T-helper 1 cell (primary cell): ENCODE data around the gene COX7A2L.
"Not testable (repeated sequence)": the region's sequence is repeated elsewhere in the genome, so short reads cannot be mapped to it uniquely, and the experiment has no call there.

Experiments used
- DNase-seq, 5 donors: peaks; one replicate each; pipeline ENCODE4 v3.0.0-alpha.2; 2012 to 2020

COX7A2L gene

DNA sequence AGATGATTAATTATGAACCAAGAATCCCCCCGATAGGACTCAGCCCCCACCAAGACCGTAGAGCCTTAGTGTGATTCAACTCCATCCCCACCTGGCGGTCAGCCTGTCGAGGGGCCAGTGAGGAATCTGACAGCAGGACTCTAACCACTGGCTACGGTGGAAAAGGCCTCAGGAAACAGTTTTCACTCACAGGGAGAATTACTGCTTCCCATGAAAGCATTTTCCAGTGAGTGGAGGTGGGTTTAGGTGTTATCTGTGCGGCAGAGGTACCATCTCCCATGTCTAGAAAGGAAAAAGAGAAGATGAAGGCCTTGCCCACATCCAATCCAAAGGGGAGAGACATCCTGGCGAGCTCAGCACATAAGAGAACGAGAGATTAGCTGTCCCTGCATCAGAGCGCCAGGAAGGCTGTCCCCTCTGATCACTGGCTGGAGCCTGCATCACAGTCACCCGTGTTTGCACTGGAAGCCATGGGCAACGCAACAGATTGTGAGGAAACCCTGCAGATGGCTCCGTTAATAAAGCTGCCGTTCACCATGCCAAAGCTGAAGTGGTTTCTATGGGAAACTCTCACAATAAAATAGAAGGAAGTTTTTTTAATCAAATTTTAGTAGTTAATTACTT, 22.3 kb downstream of the COX7A2L start:
- DNase-seq = no peak

DNA sequence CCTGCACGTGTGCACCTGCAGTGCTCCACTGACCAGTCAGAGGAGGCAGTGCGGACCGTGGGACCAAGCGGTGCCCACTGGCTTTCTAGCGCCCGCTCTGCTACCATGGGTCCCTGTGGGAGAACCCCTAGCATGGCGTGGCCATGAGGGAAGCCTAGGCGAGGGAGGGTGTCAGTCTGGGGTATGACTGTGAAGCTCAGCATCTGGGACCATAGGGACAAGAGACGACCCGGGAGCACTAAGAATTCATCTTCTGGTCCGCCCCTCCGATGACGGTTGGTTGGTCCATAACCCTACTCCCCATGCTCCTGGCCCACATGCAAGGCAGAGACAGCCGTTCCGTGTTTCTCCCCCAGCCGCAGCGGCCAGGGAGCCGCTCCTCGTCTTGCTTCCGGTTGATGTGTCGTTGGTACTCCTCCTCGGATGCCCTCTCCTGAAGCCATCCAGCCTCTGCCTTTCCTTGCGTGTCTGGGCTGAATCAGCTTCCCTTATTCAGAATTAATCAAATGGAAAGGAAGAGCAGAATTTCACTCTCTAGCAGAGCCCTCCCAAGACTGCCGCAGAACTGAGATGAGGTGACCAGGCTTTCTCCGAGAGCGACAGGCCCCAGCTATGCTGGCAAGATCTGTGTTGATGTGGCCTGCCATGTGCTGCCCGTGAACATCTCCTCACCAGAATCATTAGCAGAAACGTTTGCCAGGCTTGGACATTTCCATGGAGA, 23.0 kb downstream of the COX7A2L start:
- no peak for DNase-seq

DNA sequence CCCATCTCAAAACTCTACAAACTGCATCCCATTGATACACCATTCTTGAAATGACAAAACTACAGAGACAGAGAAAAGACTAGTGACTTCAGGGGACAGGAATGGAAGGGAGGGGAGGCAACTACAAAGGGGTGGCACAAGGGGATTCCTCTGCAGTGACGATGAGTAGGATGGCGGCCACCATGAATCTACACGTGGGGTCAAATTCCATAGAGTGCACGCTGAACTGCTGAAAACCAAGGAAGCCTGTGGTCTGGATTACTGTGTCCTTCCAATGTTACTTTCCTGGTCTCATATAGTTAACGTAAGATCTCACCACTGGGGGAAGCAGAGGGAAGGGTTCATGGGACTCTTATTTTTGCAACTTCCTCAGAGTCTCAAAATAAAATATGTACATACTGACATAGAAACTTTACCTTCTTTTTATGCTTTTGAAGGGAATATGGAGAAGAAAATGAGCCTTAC, 23.6 kb downstream of the COX7A2L start:
- no peak for DNase-seq

DNA sequence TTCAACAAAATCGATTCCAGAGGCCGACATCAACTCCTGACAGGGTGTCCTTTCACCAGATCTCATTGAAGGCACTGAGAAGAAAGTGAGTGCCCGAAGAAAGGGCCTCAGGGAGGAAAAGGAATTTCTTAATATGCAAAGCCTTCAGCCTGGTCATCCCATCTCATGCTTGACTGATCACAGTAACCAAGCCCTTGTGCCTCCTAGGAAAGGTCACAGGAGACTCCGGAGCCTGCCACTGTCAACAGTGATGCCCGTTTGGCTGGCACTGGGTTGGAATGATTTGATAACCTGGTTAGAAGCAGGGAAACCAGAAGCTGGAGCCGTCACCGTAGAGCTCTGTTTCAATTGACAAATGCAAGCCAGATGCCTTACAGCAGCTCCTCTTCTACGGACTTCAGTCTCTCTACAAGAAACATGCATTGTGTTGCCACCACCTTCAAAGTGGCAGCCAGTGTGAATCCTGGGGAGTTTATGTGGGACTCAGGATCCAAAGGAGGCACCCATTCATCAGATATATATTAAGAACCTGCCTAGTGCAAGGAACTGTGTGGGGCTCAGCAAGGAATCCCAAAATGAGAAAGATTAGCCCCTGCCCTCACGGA, 24.6 kb downstream of the COX7A2L start:
- DNase-seq = no peak

DNA sequence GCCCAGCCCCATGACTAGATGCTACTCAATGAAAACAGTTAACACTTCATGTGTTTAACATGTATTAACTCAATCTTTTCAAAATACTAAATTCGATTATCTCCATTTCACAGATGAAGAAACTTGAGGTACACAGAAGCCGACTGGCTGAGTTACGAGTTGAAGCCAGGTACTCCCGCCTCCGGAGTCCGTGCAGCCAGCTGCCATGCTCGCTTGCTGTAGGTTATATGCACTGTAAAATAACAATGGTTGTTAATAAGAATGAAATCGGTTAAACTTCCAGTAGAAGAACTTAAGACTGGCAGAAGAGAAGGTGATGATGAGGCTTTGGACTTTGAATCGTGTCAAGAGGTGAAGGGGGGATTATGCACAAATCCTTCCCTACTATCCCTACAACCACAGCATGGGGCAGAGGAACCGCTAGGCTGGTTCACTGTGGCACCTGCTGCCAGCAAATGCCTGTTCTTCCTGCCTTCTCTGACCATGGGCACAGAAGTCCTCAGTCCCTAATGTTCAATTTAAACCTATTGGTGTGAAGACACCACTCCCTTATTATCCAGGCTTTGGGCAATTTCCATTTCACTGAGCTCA, 25.4 kb downstream of the COX7A2L start:
- no peak for DNase-seq

DNA sequence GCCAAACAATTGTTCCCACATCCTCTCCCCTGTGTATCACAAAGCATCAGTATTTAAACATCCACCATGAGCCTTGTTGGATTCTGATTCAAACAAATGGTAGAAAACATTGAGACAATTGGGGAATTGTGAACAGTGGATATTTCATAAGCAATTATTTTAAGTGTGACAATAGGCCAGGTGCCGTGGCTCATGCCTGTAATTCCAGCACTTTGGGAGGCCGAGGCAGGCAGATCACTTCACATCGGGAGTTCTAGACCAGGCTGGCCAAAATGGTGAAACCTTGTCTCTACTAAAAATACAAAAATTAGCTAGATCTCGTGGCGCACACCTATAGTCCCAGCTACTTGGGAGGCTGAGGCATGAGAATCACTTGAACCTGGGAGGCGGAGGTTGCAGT, 26.2 kb downstream of the COX7A2L start:
- DNase-seq = not testable (repeated sequence)

DNA sequence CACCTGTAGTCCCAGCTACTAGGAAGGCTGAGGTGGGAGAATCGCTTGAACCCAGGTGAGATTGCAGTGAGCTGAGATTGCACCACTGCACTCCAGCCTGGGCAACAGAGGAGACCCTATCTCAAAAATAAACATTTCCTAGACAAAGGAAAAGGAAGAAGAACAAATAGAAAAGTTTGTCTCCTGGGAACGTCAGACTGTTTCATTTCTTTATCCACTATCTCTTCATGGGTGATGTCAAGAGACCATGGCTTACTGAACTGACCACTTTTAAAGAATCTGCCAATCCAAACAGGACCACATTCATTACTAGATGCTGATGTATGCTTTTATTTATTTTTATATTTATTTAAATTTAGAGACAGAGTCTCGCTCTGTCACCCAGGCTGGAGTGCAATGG, 26.8 kb downstream of the COX7A2L start:
- no peak for DNase-seq

DNA sequence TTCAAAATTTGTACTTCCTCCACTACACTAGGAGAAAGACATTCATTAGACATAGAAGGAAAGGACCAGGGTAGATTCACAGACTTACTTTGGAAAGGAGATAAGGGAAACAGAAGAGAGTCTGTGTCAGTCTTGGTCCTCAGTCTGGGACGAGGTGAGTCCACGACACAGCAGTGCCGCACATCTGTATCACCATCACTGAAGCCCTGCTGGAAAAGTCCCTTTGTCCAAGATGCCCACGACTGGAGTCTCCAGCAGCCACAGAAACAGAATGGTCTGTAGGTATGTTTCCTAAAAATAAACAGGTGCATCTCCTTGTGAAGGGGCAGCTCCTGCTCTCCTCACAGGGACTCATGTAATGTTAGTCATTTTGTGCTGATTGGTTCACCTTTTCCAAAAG, 27.4 kb downstream of the COX7A2L start:
- DNase-seq = no peak

DNA sequence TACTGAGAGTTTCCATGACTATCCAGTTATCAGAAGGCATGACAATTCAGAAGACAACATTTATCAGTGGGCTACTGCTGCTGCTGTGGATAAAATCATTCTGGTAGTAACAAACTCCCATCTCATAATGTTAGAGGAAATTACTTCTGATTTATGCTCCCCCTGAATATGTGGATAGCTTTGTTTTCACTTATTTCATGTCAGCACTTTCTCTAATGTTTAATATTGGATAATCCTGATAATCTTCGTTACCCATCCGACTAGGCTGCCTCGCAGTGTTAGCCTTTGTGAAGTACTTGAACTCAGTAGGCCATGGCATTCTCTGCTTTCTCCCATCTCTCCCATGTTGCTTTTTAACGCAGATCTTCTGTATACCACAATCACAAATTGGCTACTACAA, 28.4 kb downstream of the COX7A2L start:
- no peak for DNase-seq

DNA sequence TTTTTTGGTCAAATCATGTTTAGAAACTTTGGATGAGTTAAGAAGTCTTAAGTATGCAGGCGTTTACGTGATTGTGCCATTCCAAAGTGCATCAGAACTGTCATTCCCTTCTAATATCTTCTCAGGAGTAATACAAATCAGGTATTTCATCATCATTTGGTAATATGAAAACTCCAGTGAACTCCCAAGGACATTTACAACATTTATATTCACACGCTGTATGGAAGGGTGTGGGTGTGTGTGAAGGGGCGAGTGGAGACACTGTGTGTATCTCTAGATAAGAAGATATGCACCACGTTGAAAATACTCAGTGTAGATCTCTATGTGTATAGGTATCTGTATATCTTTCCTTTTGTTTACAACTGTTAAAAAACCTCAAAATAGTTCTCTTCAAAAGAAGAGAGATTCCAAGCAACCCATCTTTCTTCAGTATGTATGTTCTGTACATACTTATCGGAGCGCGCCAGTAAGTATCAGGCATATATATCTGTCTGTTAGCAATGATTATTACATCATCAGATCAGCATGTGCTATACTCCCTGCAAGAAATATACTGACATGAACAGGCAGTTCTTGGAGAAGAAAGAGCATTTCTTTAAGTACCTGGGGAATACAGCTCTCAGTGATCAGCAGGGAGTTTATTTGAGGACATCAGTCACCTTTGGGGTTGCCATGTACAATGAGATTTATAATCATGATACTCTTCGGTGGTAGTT, 29.3 kb downstream of the COX7A2L start:
- DNase-seq = no peak

DNA sequence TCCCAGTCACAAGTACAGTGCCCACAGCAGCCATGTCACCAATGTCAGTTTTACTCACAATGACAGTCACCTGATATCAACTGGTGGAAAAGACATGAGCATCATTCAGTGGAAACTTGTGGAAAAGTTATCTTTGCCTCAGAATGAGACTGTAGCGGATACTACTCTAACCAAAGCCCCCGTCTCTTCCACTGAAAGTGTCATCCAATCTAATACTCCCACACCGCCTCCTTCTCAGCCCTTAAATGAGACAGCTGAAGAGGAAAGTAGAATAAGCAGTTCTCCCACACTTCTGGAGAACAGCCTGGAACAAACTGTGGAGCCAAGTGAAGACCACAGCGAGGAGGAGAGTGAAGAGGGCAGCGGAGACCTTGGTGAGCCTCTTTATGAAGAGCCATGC, 31.3 kb downstream of the COX7A2L start:
- DNase-seq = no peak

DNA sequence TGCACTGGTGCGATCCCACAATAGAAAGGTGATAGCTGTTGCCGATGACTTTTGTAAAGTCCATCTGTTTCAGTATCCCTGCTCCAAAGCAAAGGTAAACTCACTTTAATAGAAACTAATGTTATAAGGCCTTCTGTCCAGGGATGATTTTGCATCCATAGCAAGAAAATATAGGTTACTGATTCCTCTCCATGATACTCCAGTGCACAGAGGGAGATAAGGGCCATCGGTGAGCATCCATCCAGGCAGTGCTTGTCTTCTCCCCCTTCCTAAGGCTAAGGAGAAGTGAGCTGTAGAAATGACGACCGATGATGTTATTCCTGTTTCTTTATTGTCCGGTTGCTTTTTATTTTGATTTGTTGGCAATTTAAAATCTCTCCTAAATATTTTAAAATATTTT, 32.1 kb downstream of the COX7A2L start:
- DNase-seq = no peak

DNA sequence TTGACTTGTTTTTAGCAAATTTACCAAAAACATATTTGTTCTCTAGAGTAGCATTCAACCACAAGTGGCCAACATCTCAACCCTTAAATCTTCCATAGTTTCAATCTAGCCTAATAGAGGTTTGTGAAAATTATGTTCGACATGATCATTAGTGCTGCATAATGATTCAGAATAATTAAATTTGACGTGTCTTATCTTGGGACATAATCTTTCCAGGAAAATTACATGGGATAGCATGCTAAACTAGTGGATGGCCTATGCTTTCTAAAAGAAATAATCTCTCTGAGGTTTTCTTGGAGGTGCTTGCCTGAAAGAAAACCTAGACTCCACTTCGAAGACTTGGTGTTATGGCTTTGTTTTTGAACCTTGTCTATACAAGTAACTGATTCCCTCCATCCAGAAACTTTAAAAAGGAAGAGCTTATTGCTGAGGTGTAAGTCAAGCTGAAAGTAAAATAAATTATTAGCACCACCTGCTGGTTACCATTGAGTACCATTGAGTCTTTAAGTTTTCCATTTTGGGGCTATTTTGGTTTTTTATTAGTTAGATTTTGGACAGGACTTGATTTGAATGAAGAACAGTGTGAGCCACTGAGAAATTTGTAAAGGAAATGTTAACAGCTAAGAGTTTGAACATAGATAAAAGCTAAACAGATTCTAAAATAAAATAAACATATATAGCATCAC, 32.7 kb downstream of the COX7A2L start:
- peak in 1 of 5 donors; percentile 30 for DNase-seq

DNA sequence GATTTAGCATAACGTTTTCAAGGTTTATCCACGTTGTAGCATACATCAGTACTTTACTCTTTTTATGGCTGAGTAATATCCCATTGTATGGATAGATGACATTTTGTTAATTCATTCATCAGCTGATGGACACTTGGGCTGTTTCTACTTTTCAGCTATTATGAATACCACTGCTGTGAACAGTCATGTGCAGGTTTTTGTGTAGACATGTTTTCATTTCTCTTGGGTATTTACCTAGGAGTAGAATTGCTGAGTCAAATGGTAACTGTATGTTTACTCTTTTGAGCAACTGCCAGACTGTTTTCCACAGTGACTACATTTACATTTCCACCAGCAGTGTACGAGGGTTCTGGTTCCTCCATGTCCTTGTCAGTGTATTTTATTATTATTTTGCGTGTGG, 33.9 kb downstream of the COX7A2L start:
- DNase-seq = peak in 1 of 5 donors; percentile 48

DNA sequence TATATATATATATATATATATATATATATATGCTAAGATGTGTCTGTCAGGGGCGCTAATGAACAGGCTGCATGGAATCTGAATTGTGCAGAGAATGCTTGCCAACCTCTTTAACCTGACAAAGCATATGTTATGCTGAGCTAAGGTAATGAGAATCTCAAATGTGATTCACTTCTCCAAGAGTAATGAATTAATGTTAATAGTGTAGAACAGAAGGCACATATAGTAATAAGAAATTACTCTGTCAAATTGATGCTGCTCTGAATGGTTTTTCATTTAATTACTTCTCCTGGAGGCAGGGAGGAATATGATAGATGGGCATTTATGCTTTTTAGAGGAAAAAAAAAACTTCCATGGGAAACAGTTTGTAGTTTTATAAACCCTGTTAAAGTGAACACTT, 35.4 kb downstream of the COX7A2L start:
- DNase-seq = no peak

DNA sequence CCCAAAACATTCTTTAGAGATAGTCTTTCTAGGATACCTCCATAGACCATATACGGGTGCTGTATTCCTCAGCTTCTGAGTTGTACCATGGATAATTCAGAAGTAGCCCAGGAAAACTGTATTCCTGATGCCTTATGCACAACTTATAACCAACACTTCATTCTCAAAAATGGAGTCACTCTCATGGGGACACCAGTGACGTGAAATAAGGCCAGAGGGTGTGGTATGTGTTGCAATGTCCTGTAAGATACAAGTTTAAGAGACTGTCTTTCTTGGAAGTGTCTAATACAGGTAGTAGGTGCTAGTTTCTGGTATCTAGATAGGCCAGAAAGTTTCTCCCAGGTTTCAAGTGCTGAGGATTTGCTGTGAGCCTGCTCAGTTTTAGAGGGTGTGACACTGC, 36.1 kb downstream of the COX7A2L start:
- peak in 1 of 5 donors; percentile 28 for DNase-seq

DNA sequence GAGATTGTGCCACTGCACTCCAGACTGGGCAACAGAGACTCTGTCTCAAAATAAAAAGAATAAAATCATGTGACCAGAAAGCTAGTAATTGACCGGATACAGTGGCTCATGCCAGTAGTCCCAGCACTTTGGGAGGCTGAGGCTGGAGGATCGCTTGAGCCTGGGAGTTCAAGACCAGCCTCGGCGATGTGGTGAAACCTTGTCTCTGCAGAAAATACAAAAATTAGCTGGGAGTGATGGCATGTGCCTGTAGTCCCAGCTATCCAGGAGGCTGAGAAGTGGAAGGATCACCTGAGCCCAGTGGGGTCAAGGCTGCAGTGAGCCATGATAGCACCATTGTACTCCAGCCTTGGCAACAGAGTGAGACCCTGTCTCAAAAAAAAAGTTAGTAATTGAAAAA, 36.8 kb downstream of the COX7A2L start:
- DNase-seq = no peak

DNA sequence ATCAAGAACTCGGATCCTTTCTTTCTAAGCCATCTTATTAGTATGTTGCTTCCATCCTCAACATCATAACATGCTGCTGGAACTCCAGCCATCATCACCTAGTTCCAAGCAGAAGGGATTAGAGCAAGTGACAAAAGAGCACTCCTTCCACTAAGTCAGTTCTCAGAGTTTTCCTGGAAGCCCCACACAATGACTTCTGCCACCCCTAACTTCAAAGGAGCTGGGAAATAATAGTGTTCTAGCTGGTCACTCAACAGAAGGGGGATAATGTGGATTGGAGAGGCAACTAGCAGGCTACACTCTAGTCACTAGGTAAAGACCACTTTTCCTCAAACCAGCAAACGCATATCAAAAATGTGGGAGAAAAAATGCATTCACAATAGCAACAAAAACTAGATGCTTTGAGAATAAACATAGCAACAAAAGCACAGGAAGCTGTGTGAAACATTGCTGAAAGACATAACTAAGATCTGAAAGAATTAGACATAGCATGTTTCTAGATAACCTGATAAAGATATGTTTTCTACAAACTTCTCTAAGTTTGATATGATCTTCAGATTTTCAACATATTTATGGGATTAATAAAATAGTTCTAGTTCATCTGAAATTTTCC, 39.5 kb downstream of the COX7A2L start:
- DNase-seq = no peak

DNA sequence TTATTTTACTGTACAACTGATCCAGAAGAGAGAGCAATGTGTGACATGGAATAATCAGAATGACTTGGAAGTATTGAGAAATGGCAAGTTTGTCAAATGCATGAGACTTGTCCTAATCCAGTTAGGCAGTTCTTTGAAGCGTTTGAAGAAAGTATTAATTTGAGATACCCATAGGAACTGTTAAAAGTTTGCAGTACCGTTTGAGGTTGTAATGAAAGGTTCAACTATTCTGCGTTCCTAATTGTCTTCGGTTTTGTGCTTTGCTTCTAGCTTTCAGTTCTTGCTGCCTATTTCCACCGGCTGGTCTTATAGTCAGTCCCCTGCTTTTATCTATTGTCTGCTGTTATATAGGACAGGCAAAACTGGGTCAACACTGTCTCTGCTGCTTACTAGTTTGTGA, 41.8 kb downstream of the COX7A2L start:
- DNase-seq = no peak

DNA sequence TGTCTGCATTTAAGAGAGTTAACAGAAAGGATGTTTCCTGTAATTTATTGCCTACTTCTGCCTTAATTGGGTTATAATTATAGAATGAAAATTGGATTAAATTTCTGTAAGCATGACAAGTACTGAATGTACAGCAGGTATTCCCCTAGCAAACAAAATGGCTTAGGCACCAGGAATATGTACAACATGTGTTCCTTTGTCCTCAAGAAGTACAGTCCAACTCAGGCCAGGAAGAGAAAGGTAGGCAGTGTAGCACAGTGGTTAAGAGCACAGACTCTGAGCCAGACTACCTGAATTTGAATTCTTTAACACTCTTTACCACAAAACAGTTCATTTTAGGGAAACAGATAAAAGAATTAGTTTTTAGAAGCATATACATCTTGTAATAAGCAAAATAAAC, 43.1 kb downstream of the COX7A2L start:
- DNase-seq = no peak

DNA sequence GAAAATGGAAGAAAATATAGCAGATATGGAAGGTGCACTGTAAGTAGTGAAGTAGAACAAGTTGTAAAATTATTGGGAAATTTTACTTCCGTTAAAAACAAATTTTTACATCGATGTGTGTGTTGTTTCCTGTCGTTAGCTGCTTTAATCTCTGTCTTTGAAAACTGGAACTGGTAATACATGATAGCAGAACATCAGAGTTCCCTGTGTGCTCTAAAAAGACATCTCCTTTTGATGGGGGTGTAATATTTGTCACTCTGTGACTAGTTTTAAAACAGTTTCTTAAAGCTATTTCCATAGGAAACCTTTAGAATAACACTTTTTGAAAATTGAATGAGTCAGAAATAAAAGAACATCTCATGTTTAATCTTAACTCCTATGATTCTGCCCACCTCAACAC, 43.5 kb downstream of the COX7A2L start:
- DNase-seq = no peak

DNA sequence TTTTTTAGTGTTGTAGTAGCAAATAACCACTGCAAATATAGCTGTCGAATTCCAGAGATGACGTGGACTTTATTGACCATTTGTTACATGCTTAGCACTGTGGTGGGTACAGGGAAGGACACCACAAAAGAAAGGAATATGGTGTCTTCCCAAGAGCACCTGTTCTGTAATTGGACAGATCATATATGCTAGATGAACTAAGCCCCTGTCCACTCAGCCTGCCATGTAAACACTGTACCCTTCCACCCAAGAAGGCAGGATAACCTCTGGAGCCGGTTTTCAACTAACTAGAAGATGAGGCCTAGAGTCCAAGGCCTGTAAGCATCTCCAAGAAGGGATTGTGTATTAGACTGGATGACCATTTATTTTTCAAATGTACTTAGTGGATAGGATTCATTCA, 44.1 kb downstream of the COX7A2L start:
- DNase-seq = no peak
